Spinal cord (tissue), 10 donors: ENCODE data around the gene TEF. TPM values are rescaled to one million over a fixed set of nuclear protein-coding genes. Genes with fewer than 3 reads are reported as not detected.

Experiments
- DNase-seq, 6 donors: peaks; one replicate each; pipeline versions ENCODE4 v3.0.0 to v3.0.0-alpha.2; 2013 to 2015; ENCODE audit warnings: low spot score in 6 of 6, low read depth in 4 of 6
- H3K27ac ChIP-seq: one replicate; pipeline ENCODE4 v1.5.1; 2013; ENCODE audit warnings: low read depth, low read length, control low read depth
- H3K27me3 ChIP-seq: one replicate; pipeline ENCODE4 v1.6.1; 2013; ENCODE audit warnings: low read length; ENCODE audit not compliant: control insufficient read depth, insufficient read depth
- H3K36me3 ChIP-seq: one replicate; pipeline ENCODE4 v1.6.1; 2013; ENCODE audit warnings: low read length; ENCODE audit not compliant: control insufficient read depth, insufficient read depth
- H3K4me1 ChIP-seq: one replicate; pipeline ENCODE4 v1.6.1; 2013; ENCODE audit warnings: low read length; ENCODE audit not compliant: control insufficient read depth, insufficient read depth
- H3K4me3 ChIP-seq: one replicate; pipeline ENCODE4 v1.5.1; 2013; ENCODE audit warnings: low read depth, low read length, control low read depth
- H3K9me3 ChIP-seq: one replicate; pipeline ENCODE4 v1.6.1; 2013; ENCODE audit warnings: low read length; ENCODE audit not compliant: control insufficient read depth, insufficient read depth
- WGBS: methylation state at CpG from one replicate; pipeline ENCODE4 v1.1.5; 2013; ENCODE audit warnings: missing lambda C conversion rate; ENCODE audit not compliant: insufficient coverage; 5-methylcytosine and 5-hydroxymethylcytosine counted together
- polyA plus RNA-seq, 2 donors: library from polyadenylated mRNA; unstranded; fragments of 120-200 nt; gene quantifications; one replicate each; pipeline ENCODE4 v1.2.1, GENCODE V29; 2013; ENCODE audit not compliant: insufficient read length in 2 of 2
- total RNA-seq, 2 donors: library from RNA; depleted of rRNA in 1 of 2; stranded (reverse); fragments of 120-200 nt in 1 of 2; fragments of >200 nt in 1 of 2; gene quantifications; one replicate each; pipeline versions ENCODE4 v1.2.3 to v1.2.4, GENCODE V29; 2013 to 2014
- donor health status: healthy.

TEF gene
- total and polyA plus RNA-seq, 4 donors: 11.9 to 18.0 (median 12.9) TPM

GRCh38 chr22:41377846-41378245 is 3.9 kb upstream of the TEF start:
- Histone ChIP-seq H3K4me1 (peaks cover 17% of the 10 kb centered on the region), H3K4me3 (no peak overlapping the region), H3K27me3 (no peaks in the 10 kb centered on the region), H3K27ac (no peak overlapping the region), H3K36me3 (no peaks in the 10 kb centered on the region), H3K9me3 (no peaks in the 10 kb centered on the region)
- no peak for DNase-seq
- no CpG with 5 or more reads among the region's 6 CpGs for WGBS

- no peaks in the 10 kb centered on the region for H3K27me3 ChIP-seq
- peak overlapping the region; percentile 99 for H3K27ac ChIP-seq
- peaks cover 20% of the 10 kb centered on the region for H3K4me1 ChIP-seq
- DNase-seq: no peak
- H3K36me3 ChIP-seq: no peaks in the 10 kb centered on the region
- no peaks in the 10 kb centered on the region for H3K9me3 ChIP-seq
- H3K4me3 ChIP-seq: peak overlapping the region; percentile 63
- 0% methylated on average over 18 of the region's 22 CpGs for WGBS
These were observed 781 bp upstream of the TEF start for GRCh38 chr22:41380993-41381328.

- no peak for DNase-seq
- H3K4me1 ChIP-seq: peaks cover 20% of the 10 kb centered on the region
- H3K4me3 ChIP-seq: peak overlapping the region; percentile 67
- 0% methylated on average over 20 of the region's 35 CpGs for WGBS
- H3K36me3 ChIP-seq: peaks cover 5% of the 10 kb centered on the region
- H3K27me3 ChIP-seq: no peaks in the 10 kb centered on the region
- peak overlapping the region; percentile 98 for H3K27ac ChIP-seq
- no peaks in the 10 kb centered on the region for H3K9me3 ChIP-seq
These were observed 396 bp downstream of the TEF start for GRCh38 chr22:41382098-41382578.

GRCh38 chr22:41382610-41383009 is 868 bp downstream of the TEF start:
- H3K36me3 ChIP-seq: peaks cover 9% of the 10 kb centered on the region
- H3K4me3 ChIP-seq: peak overlapping the region; percentile 67
- H3K9me3 ChIP-seq: no peaks in the 10 kb centered on the region
- no peaks in the 10 kb centered on the region for H3K27me3 ChIP-seq
- peaks cover 20% of the 10 kb centered on the region for H3K4me1 ChIP-seq
- no peak for DNase-seq
- H3K27ac ChIP-seq: peak overlapping the region; percentile 98
- WGBS: 13% methylated on average over 18 of the region's 19 CpGs

GRCh38 chr22:41383085-41383484 is 1.3 kb downstream of the TEF start:
- WGBS: 57% methylated on average over 1 of the region's 5 CpGs

GRCh38 chr22:41384128-41384527 is 2.4 kb downstream of the TEF start:
- H3K27me3 ChIP-seq: no peaks in the 10 kb centered on the region
- peaks cover 20% of the 10 kb centered on the region for H3K4me1 ChIP-seq
- H3K4me3 ChIP-seq: no peak overlapping the region
- DNase-seq: no peak
- peaks cover 20% of the 10 kb centered on the region for H3K36me3 ChIP-seq
- H3K9me3 ChIP-seq: no peaks in the 10 kb centered on the region
- no peak overlapping the region for H3K27ac ChIP-seq

More at GRCh38 chr22:41383085-41383484, 1.3 kb downstream of the TEF start:
- peak overlapping the region; percentile 67 for H3K4me3 ChIP-seq
- H3K27me3 ChIP-seq: no peaks in the 10 kb centered on the region
- H3K27ac ChIP-seq: no peak overlapping the region
- H3K9me3 ChIP-seq: no peaks in the 10 kb centered on the region
- H3K4me1 ChIP-seq: peaks cover 20% of the 10 kb centered on the region
- peaks cover 14% of the 10 kb centered on the region for H3K36me3 ChIP-seq
- DNase-seq: no peak

- H3K36me3 ChIP-seq: peaks cover 45% of the 10 kb centered on the region
- WGBS: 100% methylated on average over 2 of the region's 7 CpGs
- no peak overlapping the region for H3K27ac ChIP-seq
These were observed 5.6 kb downstream of the TEF start for GRCh38 chr22:41387341-41387740.

GRCh38 chr22:41394012-41394356 is 12.2 kb downstream of the TEF start:
- Histone ChIP-seq H3K36me3 (peaks cover 89% of the 10 kb centered on the region), H3K27ac (peak overlapping the region; percentile 85), H3K9me3 (no peaks in the 10 kb centered on the region), H3K27me3 (no peaks in the 10 kb centered on the region), H3K4me3 (no peak overlapping the region), H3K4me1 (peaks cover 17% of the 10 kb centered on the region)
- WGBS: 84% methylated on average over 10 of the region's 11 CpGs
- no peak for DNase-seq

More at GRCh38 chr22:41387341-41387740, 5.6 kb downstream of the TEF start:
- Histone ChIP-seq H3K27me3 (no peaks in the 10 kb centered on the region), H3K4me1 (peaks cover 8% of the 10 kb centered on the region), H3K9me3 (no peaks in the 10 kb centered on the region), H3K4me3 (no peak overlapping the region)
- no peak for DNase-seq

- H3K4me3 ChIP-seq: no peak overlapping the region
- no peak overlapping the region for H3K27ac ChIP-seq
- WGBS: 98% methylated on average over 32 of the region's 37 CpGs
- no peaks in the 10 kb centered on the region for H3K27me3 ChIP-seq
- no peak for DNase-seq
- peaks cover 17% of the 10 kb centered on the region for H3K4me1 ChIP-seq
- H3K9me3 ChIP-seq: no peaks in the 10 kb centered on the region
- H3K36me3 ChIP-seq: peaks cover 84% of the 10 kb centered on the region
These were observed 13.9 kb downstream of the TEF start for GRCh38 chr22:41395531-41396240.

- WGBS: 84% methylated on average over 10 of the region's 19 CpGs
- H3K36me3 ChIP-seq: peaks cover 74% of the 10 kb centered on the region
These were observed 15.5 kb downstream of the TEF start for GRCh38 chr22:41397143-41397811.

More at GRCh38 chr22:41397143-41397811, 15.5 kb downstream of the TEF start:
- H3K27ac ChIP-seq: no peak overlapping the region
- no peaks in the 10 kb centered on the region for H3K27me3 ChIP-seq
- DNase-seq: no peak
- peaks cover 29% of the 10 kb centered on the region for H3K4me1 ChIP-seq
- H3K9me3 ChIP-seq: no peaks in the 10 kb centered on the region
- H3K4me3 ChIP-seq: no peak overlapping the region
